ACHN (cell line): ENCODE measurements around the gene PCDHA1.

Experiments
- DNase-seq: peaks from one replicate; pipeline ENCODE4 v3.0.0-alpha.2; 2015
- in situ Hi-C: cut with HindIII; loops from 2 replicates; pipeline ENCODE4 v1.10.0; 2017; ENCODE audit warnings: low sequenced_read_pairs, low pct_ligation_motif_present, low pct_unique_long_range_greater_than_20kb

Gene PCDHA1

GRCh38 chr5:140967226-140967893 is 181.4 kb downstream of the PCDHA1 start:
- in situ Hi-C loops = no loop called here
- DNase-seq = no peak

GRCh38 chr5:140969880-140970279 is 183.9 kb downstream of the PCDHA1 start:
- in situ Hi-C loops = no loop called here

DNA sequence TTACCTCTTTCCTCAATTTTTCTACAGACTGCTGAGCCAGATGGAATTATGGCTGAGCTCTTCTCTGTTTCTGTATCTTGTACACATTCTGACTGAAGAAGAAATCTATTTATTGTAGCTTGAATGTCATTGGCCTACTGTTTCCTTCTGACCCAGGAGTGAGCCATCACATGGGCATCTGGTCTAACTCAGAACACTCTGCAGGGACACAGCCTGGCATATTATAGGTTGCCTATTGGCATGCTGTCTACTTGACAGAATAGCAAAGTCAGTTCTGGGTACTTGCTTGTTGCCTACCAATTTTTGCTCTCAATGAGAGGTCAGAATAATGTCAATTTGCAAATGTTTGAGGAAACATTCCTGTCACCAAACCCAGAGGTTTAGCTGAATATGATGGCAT is 187.6 kb downstream of the PCDHA1 start:
- DNase-seq = no peak
- in situ Hi-C loops = no loop called here

More at GRCh38 chr5:140969880-140970279, 183.9 kb downstream of the PCDHA1 start:
- DNase-seq = no peak

DNA sequence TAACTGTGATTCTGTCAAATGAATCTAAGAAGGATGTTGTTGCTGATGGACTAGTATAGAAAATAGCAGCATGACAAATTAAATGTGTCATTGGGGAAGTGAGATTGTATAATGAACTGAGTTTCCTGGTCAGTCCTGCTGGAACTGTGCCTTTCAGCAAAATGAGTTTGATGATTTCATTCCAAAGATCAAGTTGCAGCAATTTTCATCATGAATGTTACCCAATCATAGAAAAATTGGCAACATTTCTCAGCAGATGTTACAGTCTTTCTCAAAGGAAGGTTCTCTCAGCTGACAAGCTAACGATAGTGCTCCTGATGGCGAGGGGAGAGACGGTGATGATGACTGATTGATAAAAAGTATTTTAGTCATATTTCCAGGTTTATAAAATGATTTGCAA is 191.1 kb downstream of the PCDHA1 start:
- in situ Hi-C loops = no loop called here
- no peak for DNase-seq

GRCh38 chr5:140978260-140978659 is 192.3 kb downstream of the PCDHA1 start:
- DNase-seq = no peak
- in situ Hi-C loops = no loop called here

- in situ Hi-C loops = no loop called here
- no peak for DNase-seq
Observed at GRCh38 chr5:140978983-140979382, 193.0 kb downstream of the PCDHA1 start.

DNA sequence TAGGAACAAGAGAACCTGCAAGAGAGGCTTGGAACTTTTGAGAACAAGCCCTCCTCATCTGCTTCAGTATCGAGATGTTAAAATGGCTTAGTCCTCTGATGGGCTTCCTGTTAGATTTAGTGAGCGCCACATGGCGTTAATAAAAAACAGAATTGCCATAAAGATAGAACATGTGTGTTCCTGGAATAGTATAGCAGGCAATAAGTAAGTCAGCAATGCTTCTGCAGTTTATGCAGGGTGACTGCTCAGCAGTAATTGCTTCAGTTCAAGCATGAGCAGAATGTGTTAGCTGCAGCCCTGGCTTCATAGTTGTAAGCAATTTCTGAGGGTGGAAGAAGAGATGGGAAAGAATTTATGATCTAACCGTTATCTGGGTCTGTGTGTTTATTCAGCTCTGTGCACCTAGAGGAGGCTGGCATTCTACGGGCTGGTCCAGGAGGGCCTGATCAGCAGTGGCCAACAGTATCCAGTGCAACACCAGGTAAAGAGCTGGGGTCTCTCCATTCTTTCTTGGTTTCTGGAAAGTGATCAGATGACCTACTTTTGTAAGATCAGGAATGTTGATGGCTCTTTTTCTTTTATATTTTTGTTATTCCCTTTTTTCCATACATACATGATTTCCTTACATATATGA is 196.3 kb downstream of the PCDHA1 start:
- in situ Hi-C loops = no loop called here
- DNase-seq = no peak

GRCh38 chr5:140986117-140986521 is 200.2 kb downstream of the PCDHA1 start:
- no peak for DNase-seq
- in situ Hi-C loops = no loop called here

GRCh38 chr5:140988100-140988499 is 202.2 kb downstream of the PCDHA1 start:
- DNase-seq = no peak
- in situ Hi-C loops = no loop called here

DNA sequence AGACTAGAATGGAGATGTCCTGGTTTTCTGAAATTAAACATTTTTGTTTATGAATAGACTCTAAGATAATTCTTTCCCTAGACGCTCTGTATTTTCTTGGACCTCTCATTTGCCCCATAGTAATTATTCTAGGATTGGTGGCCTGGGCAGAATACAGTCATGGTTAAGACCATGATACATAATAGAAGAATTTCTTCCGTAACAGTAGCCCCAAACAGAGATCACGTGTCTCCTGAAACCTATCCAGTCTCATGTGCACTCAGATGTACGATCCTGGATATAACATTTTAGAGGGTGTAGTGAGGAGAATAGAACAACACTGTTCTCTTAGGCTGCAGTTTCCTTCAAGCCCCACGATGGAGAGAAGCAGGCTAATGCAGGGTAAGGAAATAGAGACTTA is 202.7 kb downstream of the PCDHA1 start:
- in situ Hi-C loops = no loop called here
- no peak for DNase-seq

GRCh38 chr5:140989254-140990020 is 203.5 kb downstream of the PCDHA1 start:
- in situ Hi-C loops = no loop called here
- no peak for DNase-seq

GRCh38 chr5:140992828-140993227 is 206.9 kb downstream of the PCDHA1 start:
- no peak for DNase-seq
- in situ Hi-C loops = no loop called here

GRCh38 chr5:140996060-140996459 is 210.1 kb downstream of the PCDHA1 start:
- no peak for DNase-seq
- in situ Hi-C loops = no loop called here

- in situ Hi-C loops = no loop called here
- no peak for DNase-seq
Observed at GRCh38 chr5:140998921-140999410, 213.0 kb downstream of the PCDHA1 start.

GRCh38 chr5:141001446-141001843 is 215.5 kb downstream of the PCDHA1 start:
- DNase-seq = no peak
- in situ Hi-C loops = no loop called here

GRCh38 chr5:141001844-141002604 is 216.1 kb downstream of the PCDHA1 start:
- DNase-seq = no peak

GRCh38 chr5:141002605-141002965 is 216.6 kb downstream of the PCDHA1 start:
- in situ Hi-C loops = no loop called here

More at GRCh38 chr5:141001844-141002604, 216.1 kb downstream of the PCDHA1 start:
- in situ Hi-C loops = no loop called here

DNA sequence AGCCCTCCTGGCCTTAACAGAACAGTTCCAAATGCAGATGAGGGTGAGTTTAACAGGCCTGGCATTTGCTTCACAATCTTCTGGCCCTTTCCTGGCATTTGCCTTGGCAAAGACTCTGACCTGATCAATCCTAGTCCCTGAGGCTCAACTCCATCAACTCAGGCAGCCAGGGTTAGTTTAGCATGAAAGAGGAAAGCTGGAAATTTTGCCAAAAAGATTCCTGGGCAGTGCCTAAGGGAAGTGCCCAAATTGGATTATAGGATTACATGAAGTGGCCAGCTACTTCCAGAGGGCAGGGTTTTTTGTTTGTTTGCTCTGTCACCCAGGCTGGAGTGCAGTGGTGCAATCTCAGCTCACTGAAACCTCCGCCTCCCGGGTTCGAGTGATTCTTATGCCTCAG is 217.1 kb downstream of the PCDHA1 start:
- in situ Hi-C loops = no loop called here
- DNase-seq = no peak

More at GRCh38 chr5:141002605-141002965, 216.6 kb downstream of the PCDHA1 start:
- no peak for DNase-seq
